ENCODE results near the gene CADPS2. TPM values are rescaled to one million over a fixed set of nuclear protein-coding genes. Genes with fewer than 3 reads are reported as not detected.

CADPS2 gene
- polyA plus RNA-seq, 3 donors = not detected

DNA sequence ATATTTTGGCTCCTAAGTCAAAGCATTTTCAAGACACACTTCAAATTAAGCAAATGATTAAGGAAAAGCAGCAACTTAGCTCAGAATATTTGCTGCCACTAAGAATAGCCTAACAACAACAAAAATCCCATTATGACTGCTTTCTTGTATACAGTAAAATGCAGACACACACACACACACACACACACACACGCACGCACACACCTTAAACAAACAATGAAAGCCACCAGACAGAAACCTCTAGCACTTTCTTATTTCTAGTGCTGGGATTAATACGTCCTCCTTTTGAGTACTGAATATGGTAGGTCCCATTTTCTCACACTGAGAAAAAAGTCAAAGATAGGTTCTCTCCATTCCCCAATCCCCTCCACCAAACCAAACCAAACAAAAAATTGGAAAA lies 558.3 kb downstream of the CADPS2 start:
- H3K4me1 ChIP-seq (ENCODE audit: control insufficient read depth in 1 of 2, insufficient read depth in 2 of 2, low read length in 2 of 2) = no peaks in the 10 kb centered on the region
- no peaks in the 10 kb centered on the region for H3K79me2 ChIP-seq (ENCODE audit: insufficient read depth, low read length)
- intact Hi-C loops (cut with micrococcal nuclease) = no loop called here
- H3K9me3 ChIP-seq (replicated peaks in 1 of 2; ENCODE audit: control insufficient read depth in 1 of 2, insufficient read depth in 1 of 2, low read length in 2 of 2) = no peaks in the 10 kb centered on the region
- no peak overlapping the region for H3K4me2 ChIP-seq (replicated peaks; ENCODE audit: extremely low read depth, low read length, poor library complexity, severe bottlenecking)
- DNase-seq = no peak
- H3K36me3 ChIP-seq (replicated peaks in 1 of 2; ENCODE audit: control insufficient read depth in 1 of 2, insufficient read depth in 2 of 2, low read length in 2 of 2) = no peaks in the 10 kb centered on the region
- Mint-ChIP-seq H3K4me3 (no peak overlapping the region), H3K4me1 (no peaks in the 10 kb centered on the region), H3K36me3 (no peaks in the 10 kb centered on the region), H3K27me3 (ENCODE audit: low read depth in 3 of 3) (peaks cover 0 to 7% (median 0%) of the 10 kb centered on the region in 3 donors), H3K27ac (no peak overlapping the region), H3K9me3 (no peaks in the 10 kb centered on the region)
- no peak overlapping the region for H3K9ac ChIP-seq (ENCODE audit: insufficient read depth, low read length, poor library complexity, severe bottlenecking)
- no peak overlapping the region for H3K27ac ChIP-seq (ENCODE audit: low read depth in 1 of 2, low read length in 2 of 2)
- H3K27me3 ChIP-seq (ENCODE audit: control insufficient read depth in 2 of 2, insufficient read depth in 2 of 2, low read length in 2 of 2) = no peaks in the 10 kb centered on the region
- H4K20me1 ChIP-seq (ENCODE audit: insufficient read depth, low read length) = no peaks in the 10 kb centered on the region
- no peak overlapping the region for H3K4me3 ChIP-seq (replicated peaks in 1 of 3; ENCODE audit: low read depth in 2 of 3, low read length in 3 of 3)
- no peak overlapping the region for H2AFZ ChIP-seq (ENCODE audit: insufficient read depth, low read depth, low read length, poor library complexity, severe bottlenecking)
- TF ChIP-seq, protein P1, sequence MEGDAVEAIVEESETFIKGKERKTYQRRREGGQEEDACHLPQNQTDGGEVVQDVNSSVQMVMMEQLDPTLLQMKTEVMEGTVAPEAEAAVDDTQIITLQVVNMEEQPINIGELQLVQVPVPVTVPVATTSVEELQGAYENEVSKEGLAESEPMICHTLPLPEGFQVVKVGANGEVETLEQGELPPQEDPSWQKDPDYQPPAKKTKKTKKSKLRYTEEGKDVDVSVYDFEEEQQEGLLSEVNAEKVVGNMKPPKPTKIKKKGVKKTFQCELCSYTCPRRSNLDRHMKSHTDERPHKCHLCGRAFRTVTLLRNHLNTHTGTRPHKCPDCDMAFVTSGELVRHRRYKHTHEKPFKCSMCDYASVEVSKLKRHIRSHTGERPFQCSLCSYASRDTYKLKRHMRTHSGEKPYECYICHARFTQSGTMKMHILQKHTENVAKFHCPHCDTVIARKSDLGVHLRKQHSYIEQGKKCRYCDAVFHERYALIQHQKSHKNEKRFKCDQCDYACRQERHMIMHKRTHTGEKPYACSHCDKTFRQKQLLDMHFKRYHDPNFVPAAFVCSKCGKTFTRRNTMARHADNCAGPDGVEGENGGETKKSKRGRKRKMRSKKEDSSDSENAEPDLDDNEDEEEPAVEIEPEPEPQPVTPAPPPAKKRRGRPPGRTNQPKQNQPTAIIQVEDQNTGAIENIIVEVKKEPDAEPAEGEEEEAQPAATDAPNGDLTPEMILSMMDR (IDR thresholded peaks at IDR 0.05) = no peak
- WGBS (ENCODE audit: insufficient coverage) = no CpG with 5 or more reads among the region's 3 CpGs

DNA sequence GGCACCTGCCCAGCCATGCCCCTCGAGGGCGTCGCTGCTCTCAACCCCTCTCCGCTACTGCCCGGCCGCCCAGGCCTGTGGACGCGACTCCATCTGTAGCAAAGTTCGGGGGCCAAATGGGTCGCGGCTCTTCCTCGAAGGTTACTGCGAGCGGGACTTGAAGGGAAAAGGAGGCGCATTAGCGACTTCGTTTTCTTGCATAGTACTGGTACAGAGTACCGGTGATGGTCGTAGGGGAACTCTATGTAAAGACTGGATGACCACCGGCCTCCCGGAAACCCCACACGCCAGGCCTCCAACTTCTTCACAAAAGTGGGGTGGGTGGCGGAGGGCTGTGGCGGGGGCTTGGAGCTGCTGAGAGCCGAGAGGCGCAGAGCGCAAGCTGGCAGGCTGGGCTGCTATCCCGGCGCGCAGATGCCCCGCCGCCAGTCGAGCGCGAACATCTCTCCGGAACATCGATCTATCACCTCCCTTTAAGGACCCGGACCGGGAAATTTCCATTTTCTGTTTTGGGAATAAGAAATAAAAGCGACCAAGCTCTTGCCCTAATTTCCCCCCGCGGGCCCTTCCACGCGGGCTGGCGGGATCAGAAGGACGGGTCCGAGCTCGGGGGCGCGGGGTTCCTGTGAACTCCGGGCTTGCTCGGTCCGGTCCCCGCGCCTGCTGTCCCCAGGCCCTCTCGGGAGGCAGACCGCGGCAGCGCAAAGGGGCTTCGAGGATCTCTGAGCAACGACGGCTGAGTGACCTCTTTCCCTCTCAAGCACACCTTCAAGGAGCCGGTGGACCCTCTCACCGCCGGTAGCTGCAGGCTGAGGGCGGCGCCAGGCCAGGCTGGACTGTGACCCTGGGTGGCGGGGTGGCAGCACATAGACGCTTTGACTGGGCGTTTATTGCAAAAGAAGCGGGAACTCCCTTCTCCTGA lies 569.5 kb downstream of the CADPS2 start:
- H3K79me2 ChIP-seq (ENCODE audit: insufficient read depth, low read length) = no peaks in the 10 kb centered on the region
- H3K9me3 ChIP-seq (replicated peaks in 1 of 2; ENCODE audit: control insufficient read depth in 1 of 2, insufficient read depth in 1 of 2, low read length in 2 of 2) = peaks cover 0 to 42% of the 10 kb centered on the region in 2 donors
- Mint-ChIP-seq H3K9me3 (peaks cover 6 to 38% (median 20%) of the 10 kb centered on the region in 7 donors), H3K4me3 (peak overlapping the region in 1 of 2 donors; percentile 80), H3K27ac (no peak overlapping the region), H3K4me1 (no peaks in the 10 kb centered on the region), H3K36me3 (no peaks in the 10 kb centered on the region), H3K27me3 (ENCODE audit: low read depth in 3 of 3) (peaks cover 57 to 73% (median 59%) of the 10 kb centered on the region in 3 donors)
- no peaks in the 10 kb centered on the region for H3K36me3 ChIP-seq (replicated peaks in 1 of 2; ENCODE audit: control insufficient read depth in 1 of 2, insufficient read depth in 2 of 2, low read length in 2 of 2)
- no peaks in the 10 kb centered on the region for H4K20me1 ChIP-seq (ENCODE audit: insufficient read depth, low read length)
- H3K27me3 ChIP-seq (ENCODE audit: control insufficient read depth in 2 of 2, insufficient read depth in 2 of 2, low read length in 2 of 2) = peaks cover 63 to 67% of the 10 kb centered on the region in 2 donors
- no peak overlapping the region for H3K4me3 ChIP-seq (replicated peaks in 1 of 3; ENCODE audit: low read depth in 2 of 3, low read length in 3 of 3)
- H2AFZ ChIP-seq (ENCODE audit: insufficient read depth, low read depth, low read length, poor library complexity, severe bottlenecking) = no peak overlapping the region
- DNase-seq = no peak
- intact Hi-C loops (cut with micrococcal nuclease) = no loop called here
- WGBS (ENCODE audit: insufficient coverage) = 5% methylated on average over 44 of the region's 71 CpGs
- H3K4me2 ChIP-seq (replicated peaks; ENCODE audit: extremely low read depth, low read length, poor library complexity, severe bottlenecking) = no peak overlapping the region
- TF ChIP-seq, protein P1 (IDR thresholded peaks at IDR 0.05) = no peak
- H3K9ac ChIP-seq (ENCODE audit: insufficient read depth, low read length, poor library complexity, severe bottlenecking) = no peak overlapping the region
- no peak overlapping the region for H3K27ac ChIP-seq (ENCODE audit: low read depth in 1 of 2, low read length in 2 of 2)
- H3K4me1 ChIP-seq (ENCODE audit: control insufficient read depth in 1 of 2, insufficient read depth in 2 of 2, low read length in 2 of 2) = no peaks in the 10 kb centered on the region

Measured in CD14-positive monocyte (primary cell).